ENCODE data around the gene HTRA3.

- TF ChIP-seq YY1 (IDR thresholded peaks at IDR 0.05; ENCODE audit: insufficient read depth, insufficient read length) (no peak), ZNF274 (IDR thresholded peaks at IDR 0.05; ENCODE audit: low read depth, low read length) (no peak)
These were observed 13.2 kb downstream of the HTRA3 start for GRCh38 chr4:8282742-8283141.

All from NT2/D1 (cell line).